GM23338 (cell line): ENCODE results near the gene HSCB.

Experiments used
- EZH2phosphoT487 ChIP-seq: fragments of 200-600 bp; sonication (generic); IDR thresholded peaks from one replicate; pipeline ENCODE4 v1.8.1; 2018; ENCODE audit warnings: antibody characterized with exemption; ENCODE audit not compliant: unreplicated experiment
- POLR2AphosphoS5 ChIP-seq: IDR thresholded peaks from 2 replicates; pipeline ENCODE4 v1.6.1; 2016; ENCODE audit warnings: antibody characterized with exemption, low read depth
- TF ChIP-seq, protein P1 (sequence below), 2 experiments: fragments of 200-600 bp in 1 of 2; sonication (generic) in 1 of 2; conservative IDR thresholded peaks; 2 replicates each; pipeline versions ENCODE4 v1.5.1 to v1.6.1; 2016 to 2017; ENCODE audit warnings: antibody characterized with exemption in 2 of 2, low read depth in 2 of 2, mild to moderate bottlenecking in 2 of 2, moderate library complexity in 1 of 2
- TF ChIP-seq, protein P2 (sequence below): IDR thresholded peaks from one replicate; pipeline ENCODE4 v1.6.1; 2018; ENCODE audit warnings: antibody characterized with exemption; ENCODE audit not compliant: unreplicated experiment

DNA sequence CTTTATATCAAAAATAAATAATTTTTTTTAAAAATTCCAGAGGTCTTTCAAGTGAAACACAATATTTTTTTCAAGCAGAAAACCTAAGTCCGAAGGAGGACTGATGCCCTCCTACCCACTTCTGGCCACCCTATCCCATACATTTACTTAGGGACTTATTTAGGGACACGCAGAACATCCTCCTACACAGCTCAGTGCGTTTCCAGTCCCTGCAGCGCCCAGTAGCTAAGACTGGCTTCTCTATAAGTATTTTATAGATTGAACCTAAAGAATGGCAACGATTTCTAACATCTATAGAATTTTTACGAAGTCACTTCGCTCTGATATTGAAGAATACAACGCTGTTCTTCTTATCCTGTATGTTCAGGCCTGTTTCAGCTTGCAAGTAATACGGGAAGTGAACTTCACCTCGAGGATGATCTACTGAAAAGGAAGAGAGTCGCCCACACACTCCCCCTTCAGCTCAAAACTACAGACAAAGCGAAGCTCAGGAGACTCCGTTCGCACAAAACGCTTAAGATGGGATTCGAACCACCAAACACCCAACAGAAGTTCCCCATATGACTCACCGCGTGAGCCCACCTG is 547 bp upstream of the HSCB start:
- TF ChIP-seq, protein P1, sequence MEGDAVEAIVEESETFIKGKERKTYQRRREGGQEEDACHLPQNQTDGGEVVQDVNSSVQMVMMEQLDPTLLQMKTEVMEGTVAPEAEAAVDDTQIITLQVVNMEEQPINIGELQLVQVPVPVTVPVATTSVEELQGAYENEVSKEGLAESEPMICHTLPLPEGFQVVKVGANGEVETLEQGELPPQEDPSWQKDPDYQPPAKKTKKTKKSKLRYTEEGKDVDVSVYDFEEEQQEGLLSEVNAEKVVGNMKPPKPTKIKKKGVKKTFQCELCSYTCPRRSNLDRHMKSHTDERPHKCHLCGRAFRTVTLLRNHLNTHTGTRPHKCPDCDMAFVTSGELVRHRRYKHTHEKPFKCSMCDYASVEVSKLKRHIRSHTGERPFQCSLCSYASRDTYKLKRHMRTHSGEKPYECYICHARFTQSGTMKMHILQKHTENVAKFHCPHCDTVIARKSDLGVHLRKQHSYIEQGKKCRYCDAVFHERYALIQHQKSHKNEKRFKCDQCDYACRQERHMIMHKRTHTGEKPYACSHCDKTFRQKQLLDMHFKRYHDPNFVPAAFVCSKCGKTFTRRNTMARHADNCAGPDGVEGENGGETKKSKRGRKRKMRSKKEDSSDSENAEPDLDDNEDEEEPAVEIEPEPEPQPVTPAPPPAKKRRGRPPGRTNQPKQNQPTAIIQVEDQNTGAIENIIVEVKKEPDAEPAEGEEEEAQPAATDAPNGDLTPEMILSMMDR (conservative IDR thresholded peaks at IDR 0.05; ENCODE audit: low read depth in 2 of 2), result no peak
- TF ChIP-seq, protein P2, sequence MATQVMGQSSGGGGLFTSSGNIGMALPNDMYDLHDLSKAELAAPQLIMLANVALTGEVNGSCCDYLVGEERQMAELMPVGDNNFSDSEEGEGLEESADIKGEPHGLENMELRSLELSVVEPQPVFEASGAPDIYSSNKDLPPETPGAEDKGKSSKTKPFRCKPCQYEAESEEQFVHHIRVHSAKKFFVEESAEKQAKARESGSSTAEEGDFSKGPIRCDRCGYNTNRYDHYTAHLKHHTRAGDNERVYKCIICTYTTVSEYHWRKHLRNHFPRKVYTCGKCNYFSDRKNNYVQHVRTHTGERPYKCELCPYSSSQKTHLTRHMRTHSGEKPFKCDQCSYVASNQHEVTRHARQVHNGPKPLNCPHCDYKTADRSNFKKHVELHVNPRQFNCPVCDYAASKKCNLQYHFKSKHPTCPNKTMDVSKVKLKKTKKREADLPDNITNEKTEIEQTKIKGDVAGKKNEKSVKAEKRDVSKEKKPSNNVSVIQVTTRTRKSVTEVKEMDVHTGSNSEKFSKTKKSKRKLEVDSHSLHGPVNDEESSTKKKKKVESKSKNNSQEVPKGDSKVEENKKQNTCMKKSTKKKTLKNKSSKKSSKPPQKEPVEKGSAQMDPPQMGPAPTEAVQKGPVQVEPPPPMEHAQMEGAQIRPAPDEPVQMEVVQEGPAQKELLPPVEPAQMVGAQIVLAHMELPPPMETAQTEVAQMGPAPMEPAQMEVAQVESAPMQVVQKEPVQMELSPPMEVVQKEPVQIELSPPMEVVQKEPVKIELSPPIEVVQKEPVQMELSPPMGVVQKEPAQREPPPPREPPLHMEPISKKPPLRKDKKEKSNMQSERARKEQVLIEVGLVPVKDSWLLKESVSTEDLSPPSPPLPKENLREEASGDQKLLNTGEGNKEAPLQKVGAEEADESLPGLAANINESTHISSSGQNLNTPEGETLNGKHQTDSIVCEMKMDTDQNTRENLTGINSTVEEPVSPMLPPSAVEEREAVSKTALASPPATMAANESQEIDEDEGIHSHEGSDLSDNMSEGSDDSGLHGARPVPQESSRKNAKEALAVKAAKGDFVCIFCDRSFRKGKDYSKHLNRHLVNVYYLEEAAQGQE, result no peak
- TF ChIP-seq EZH2phosphoT487, result no peak
- TF ChIP-seq POLR2AphosphoS5, result no peak; the same call in 1 of the 2 replicates
